ENCODE results near the gene OBSCN.

Gene OBSCN

DNA sequence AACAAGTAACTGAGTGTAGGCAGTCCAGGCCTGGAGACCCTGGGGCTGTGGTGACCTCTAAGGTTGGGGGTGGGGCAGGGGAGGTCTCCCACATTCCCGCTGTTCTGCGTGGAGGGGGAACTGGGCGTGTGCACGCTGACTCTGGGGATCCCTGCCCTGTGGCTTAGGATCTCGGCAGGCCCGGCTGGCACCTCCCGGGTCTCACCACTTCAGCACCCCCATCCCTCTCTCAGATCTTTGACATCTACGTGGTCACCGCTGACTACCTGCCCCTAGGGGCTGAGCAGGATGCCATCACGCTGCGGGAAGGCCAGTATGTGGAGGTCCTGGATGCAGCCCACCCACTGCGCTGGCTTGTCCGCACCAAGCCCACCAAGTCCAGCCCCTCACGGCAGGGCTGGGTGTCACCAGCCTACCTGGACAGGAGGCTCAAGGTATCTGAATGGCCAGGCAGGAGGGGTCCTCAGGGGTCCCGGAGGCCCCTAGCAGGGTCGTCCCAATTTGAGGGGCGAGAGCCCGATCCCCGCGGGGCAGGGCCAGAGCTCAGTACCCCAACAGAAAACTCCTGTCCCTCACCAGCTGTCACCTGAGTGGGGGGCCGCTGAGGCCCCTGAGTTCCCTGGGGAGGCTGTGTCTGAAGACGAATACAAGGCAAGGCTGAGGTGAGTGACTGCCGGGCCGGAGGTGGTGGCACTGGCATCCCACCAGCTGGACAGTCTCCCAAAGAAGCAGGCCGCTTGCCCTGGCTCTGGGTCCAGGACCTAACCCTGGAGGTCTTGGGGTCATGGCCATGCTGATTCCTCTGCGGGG is 130.1 kb downstream of the OBSCN start:
- DNase-seq (ENCODE audit: low read depth), result no peak
- TF ChIP-seq, protein P1, sequence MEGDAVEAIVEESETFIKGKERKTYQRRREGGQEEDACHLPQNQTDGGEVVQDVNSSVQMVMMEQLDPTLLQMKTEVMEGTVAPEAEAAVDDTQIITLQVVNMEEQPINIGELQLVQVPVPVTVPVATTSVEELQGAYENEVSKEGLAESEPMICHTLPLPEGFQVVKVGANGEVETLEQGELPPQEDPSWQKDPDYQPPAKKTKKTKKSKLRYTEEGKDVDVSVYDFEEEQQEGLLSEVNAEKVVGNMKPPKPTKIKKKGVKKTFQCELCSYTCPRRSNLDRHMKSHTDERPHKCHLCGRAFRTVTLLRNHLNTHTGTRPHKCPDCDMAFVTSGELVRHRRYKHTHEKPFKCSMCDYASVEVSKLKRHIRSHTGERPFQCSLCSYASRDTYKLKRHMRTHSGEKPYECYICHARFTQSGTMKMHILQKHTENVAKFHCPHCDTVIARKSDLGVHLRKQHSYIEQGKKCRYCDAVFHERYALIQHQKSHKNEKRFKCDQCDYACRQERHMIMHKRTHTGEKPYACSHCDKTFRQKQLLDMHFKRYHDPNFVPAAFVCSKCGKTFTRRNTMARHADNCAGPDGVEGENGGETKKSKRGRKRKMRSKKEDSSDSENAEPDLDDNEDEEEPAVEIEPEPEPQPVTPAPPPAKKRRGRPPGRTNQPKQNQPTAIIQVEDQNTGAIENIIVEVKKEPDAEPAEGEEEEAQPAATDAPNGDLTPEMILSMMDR (conservative IDR thresholded peaks at IDR 0.05; ENCODE audit: low read depth, low read length), result no peak
- no peak overlapping the region for H3K4me3 ChIP-seq (ENCODE audit: low read length)

DNA sequence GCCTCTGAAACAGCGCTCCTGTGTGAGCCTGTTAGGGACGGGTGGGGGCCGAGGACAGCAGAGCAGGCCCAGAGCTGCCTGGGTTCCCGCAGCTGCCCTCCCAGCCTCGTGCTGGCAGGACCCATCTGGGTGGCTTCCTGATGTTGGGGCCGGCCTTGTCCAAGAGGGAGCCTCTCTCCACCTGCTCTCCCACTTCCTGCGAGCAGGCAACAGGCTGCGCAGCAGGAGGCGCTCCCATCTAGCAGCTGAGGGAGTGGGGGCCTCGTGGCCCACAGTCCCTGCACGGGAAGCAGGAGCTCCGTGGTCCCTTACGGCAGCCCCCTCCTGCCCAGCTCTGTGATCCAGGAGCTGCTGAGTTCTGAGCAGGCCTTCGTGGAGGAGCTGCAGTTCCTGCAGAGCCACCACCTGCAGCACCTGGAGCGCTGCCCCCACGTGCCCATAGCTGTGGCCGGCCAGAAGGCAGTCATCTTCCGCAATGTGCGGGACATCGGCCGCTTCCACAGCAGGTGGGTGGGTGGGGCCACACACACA is 130.7 kb downstream of the OBSCN start:
- no peak for DNase-seq (ENCODE audit: low read depth)
- H3K4me3 ChIP-seq (ENCODE audit: low read length), result no peak overlapping the region
- TF ChIP-seq, protein P1 (conservative IDR thresholded peaks at IDR 0.05; ENCODE audit: low read depth, low read length), result no peak

DNA sequence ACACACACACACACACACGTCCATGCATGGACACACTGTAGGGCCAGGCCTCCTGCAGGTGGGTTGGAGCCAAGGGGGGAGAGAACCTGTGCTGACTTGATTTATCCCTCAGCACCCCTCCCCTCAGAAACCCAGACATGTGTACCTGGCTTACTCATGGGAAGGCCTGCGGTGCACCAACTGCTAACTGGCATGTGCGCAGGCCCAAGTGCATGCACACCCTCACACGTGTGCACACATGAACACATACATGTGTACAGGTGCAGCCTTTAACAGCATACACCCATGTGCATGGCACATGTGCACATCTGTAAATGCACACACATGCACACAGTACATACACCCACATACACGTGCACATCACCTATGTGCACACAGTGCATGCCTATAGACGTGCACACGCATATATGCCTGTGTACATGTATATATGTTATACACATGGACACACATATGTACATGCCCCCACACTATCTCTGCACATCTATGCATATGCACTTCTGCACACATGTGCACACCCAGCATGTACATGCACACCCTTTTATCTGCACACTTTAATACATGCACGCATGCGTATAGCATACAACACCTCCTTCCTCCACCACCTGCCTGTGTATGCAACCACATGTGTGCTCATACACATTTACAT is 131.3 kb downstream of the OBSCN start:
- TF ChIP-seq, protein P1 (conservative IDR thresholded peaks at IDR 0.05; ENCODE audit: low read depth, low read length), result no peak
- no peak overlapping the region for H3K4me3 ChIP-seq (ENCODE audit: low read length)
- DNase-seq (ENCODE audit: low read depth), result no peak

DNA sequence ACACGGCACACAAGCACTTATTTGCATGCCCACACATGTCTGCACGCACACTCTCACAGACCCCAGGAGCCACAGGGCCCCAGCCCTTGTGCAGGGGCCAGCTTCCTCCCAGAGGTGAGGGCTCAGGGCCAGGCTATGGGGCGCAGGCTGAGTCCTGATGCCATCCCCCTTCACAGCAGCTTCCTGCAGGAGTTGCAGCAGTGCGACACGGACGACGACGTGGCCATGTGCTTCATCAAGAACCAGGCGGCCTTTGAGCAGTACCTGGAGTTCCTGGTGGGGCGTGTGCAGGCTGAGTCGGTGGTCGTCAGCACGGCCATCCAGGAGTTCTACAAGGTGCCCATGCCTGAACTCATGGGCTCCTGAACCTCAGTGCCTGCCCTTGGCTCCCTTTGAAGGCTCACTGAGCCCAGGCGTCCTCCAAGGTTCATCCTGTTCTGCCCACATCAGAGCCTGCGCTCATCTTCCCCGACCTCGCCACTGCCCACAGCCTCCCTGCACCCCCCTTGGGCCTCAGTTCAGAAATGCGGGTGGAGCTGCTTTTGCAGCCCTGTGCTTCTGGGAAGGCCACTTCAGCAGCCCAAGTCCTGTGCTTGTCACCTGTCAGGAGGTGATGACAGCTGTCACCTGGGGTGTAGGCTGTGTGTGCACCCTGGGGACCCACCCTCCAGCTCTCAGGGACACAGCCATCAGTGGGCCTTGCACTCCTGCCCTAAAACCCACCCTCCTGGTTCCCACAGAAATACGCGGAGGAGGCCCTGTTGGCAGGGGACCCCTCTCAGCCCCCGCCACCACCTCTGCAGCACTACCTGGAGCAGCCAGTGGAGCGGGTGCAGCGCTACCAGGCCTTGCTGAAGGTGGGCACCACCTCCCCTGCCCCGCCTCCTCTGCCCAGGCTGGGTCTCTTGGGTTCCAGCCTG is 132.2 kb downstream of the OBSCN start:
- TF ChIP-seq, protein P1 (conservative IDR thresholded peaks at IDR 0.05; ENCODE audit: low read depth, low read length), result no peak
- H3K4me3 ChIP-seq (ENCODE audit: low read length), result no peak overlapping the region
- no peak for DNase-seq (ENCODE audit: low read depth)

DNA sequence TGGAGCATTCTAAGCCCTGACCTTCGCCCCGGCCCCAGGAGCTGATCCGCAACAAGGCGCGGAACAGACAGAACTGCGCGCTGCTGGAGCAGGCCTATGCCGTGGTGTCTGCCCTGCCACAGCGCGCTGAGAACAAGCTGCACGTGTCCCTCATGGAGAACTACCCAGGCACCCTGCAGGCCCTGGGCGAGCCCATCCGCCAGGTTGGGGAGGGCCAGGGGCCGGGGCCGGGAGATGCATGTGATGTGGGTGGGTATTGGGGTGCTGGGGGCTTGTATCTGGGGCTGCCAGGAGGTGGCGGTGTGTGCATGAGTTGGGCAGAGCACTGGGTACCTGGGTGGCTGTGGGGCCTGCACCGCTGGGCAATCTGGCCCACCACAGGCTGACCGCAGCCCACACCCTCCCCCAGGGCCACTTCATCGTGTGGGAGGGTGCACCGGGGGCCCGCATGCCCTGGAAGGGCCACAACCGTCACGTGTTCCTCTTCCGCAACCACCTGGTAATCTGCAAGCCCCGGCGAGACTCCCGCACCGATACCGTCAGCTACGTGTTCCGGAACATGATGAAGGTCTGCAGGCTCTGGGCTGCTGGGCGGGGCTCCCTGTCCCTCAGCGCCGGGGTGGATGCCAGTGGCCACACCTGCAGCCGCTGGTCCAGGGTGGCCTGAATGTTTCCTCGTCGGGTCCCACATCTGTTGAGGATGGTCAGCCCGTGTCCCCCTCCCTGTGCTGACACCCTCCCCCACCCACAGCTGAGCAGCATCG is 133.0 kb downstream of the OBSCN start:
- TF ChIP-seq, protein P1 (conservative IDR thresholded peaks at IDR 0.05; ENCODE audit: low read depth, low read length), result peak; percentile 33
- H3K4me3 ChIP-seq (ENCODE audit: low read length), result no peak overlapping the region
- no peak for DNase-seq (ENCODE audit: low read depth)

DNA sequence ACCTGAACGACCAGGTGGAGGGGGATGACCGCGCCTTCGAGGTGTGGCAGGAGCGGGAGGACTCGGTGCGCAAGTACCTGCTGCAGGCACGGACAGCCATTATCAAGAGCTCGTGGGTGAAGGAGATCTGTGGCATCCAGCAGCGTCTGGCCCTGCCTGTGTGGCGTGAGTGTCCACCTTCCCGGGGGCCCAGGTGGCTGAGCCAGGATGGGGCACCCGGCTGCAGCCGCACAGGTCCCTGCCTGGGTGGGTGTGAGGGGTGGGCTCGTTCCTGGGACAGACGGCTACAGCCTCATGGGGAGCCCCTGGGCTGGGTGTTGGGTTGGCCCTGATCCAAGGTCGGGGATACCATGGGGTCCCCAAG is 133.6 kb downstream of the OBSCN start:
- TF ChIP-seq, protein P1 (conservative IDR thresholded peaks at IDR 0.05; ENCODE audit: low read depth, low read length), result no peak
- H3K4me3 ChIP-seq (ENCODE audit: low read length), result no peak overlapping the region
- DNase-seq (ENCODE audit: low read depth), result no peak

Measured in retinal pigment epithelial cell (primary cell).